HepG2 (cell line): Measurements from ENCODE around the gene PRKAR1A. TPM values are rescaled to one million over a fixed set of nuclear protein-coding genes. Genes with fewer than 3 reads are reported as not detected.
A peak's percentile ranks its signal among the peaks of the same experiment; 100 is the strongest.

Source experiments
- AGO1 ChIP-seq: fragments of 200-400 bp; formaldehyde crosslinking; IDR thresholded peaks from 2 replicates; pipeline ENCODE4 v1.6.1; 2017; ENCODE audit warnings: mild to moderate bottlenecking, low read depth, low read length, moderate library complexity; ENCODE audit not compliant: poor library complexity, severe bottlenecking
- ARNTL ChIP-seq: sonication (generic); formaldehyde crosslinking; IDR thresholded peaks from 2 replicates; pipeline ENCODE4 v1.4.0; 2020; ENCODE audit warnings: mild to moderate bottlenecking, missing genetic modification reagents
- BCL3 ChIP-seq: sonication (generic); formaldehyde crosslinking; IDR thresholded peaks from 2 replicates; pipeline ENCODE4 v1.5.1; 2020; ENCODE audit warnings: mild to moderate bottlenecking, missing genetic modification reagents, moderate library complexity
- CBX5 ChIP-seq: sonication (generic); formaldehyde crosslinking; IDR thresholded peaks from 2 replicates; pipeline ENCODE4 v1.4.0; 2020; ENCODE audit warnings: missing genetic modification reagents, borderline replicate concordance
- DDIT3 ChIP-seq: sonication (generic); formaldehyde crosslinking; IDR thresholded peaks from 2 replicates; pipeline ENCODE4 v1.4.0; 2020; ENCODE audit warnings: mild to moderate bottlenecking, missing genetic modification reagents
- DMAP1 ChIP-seq: IDR thresholded peaks from 2 replicates; pipeline ENCODE4 v1.6.1; 2016
- DPF2 ChIP-seq: sonication (generic); formaldehyde crosslinking; IDR thresholded peaks from 2 replicates; pipeline ENCODE4 v1.4.0; 2020; ENCODE audit warnings: mild to moderate bottlenecking, low read depth, missing genetic modification reagents, borderline replicate concordance
- GFI1 ChIP-seq: sonication (generic); formaldehyde crosslinking; IDR thresholded peaks from 2 replicates; pipeline ENCODE4 v1.5.0; 2020; ENCODE audit warnings: missing genetic modification reagents, mild to moderate bottlenecking, borderline replicate concordance
- HCFC1 ChIP-seq: fragments of 150-350 bp; IDR thresholded peaks from 2 replicates; pipeline ENCODE4 v1.6.1; 2014; ENCODE audit warnings: low read depth, low read length
- NCOA1 ChIP-seq: sonication (generic); formaldehyde crosslinking; IDR thresholded peaks from 2 replicates; pipeline ENCODE4 v1.9.0; 2021; ENCODE audit warnings: missing genetic modification reagents
- PITX1 ChIP-seq: sonication (generic); formaldehyde crosslinking; IDR thresholded peaks from 2 replicates; pipeline ENCODE4 v1.5.1; 2020; ENCODE audit warnings: mild to moderate bottlenecking, missing genetic modification reagents
- PRDM10 ChIP-seq: sonication (generic); formaldehyde crosslinking; IDR thresholded peaks from 2 replicates; pipeline ENCODE4 v1.4.0; 2020; ENCODE audit warnings: low read depth, missing genetic modification reagents
- RAD21 ChIP-seq: fragments of 450-650 bp; formaldehyde crosslinking; IDR thresholded peaks from 2 replicates; pipeline ENCODE4 v1.5.0; 2020; ENCODE audit warnings: mild to moderate bottlenecking
- RERE ChIP-seq: IDR thresholded peaks from 2 replicates; pipeline ENCODE4 v1.6.1; 2016; ENCODE audit warnings: low read depth, missing genetic modification reagents, missing compliant biosample characterization
- SIX4 ChIP-seq: sonication (generic); formaldehyde crosslinking; IDR thresholded peaks from 2 replicates; pipeline ENCODE4 v1.4.0; 2020; ENCODE audit warnings: missing genetic modification reagents
- SP5 ChIP-seq: IDR thresholded peaks from 2 replicates; pipeline ENCODE4 v1.6.1; 2016; ENCODE audit warnings: low read depth, borderline replicate concordance
- TEAD3 ChIP-seq: optimal IDR thresholded peaks from 2 replicates; pipeline ENCODE3; 2016; ENCODE audit warnings: borderline replicate concordance
- ZNF160 ChIP-seq: sonication (generic); formaldehyde crosslinking; IDR thresholded peaks from 2 replicates; pipeline ENCODE4 v1.8.0; 2022; ENCODE audit warnings: mild to moderate bottlenecking, inconsistent platforms, missing genetic modification reagents
- ZNF383 ChIP-seq: sonication (generic); formaldehyde crosslinking; IDR thresholded peaks from 2 replicates; pipeline ENCODE4 v1.4.0; 2020; ENCODE audit warnings: missing genetic modification reagents, mild to moderate bottlenecking, borderline replicate concordance
- ZNF652 ChIP-seq: IDR thresholded peaks from 2 replicates; pipeline ENCODE4 v1.6.1; 2016; ENCODE audit warnings: low read depth, borderline replicate concordance
- polyA plus RNA-seq, 8 experiments: library from polyadenylated mRNA; depleted of rRNA in 3 of 8; stranded (reverse) in 7 of 8; unstranded in 1 of 8; fragments of >200 nt; fragmentation: Illumina TruSeq in 4 of 8; extraction: Trizol in 4 of 8; gene quantifications; 2 replicates each; pipeline versions ENCODE4 v1.2.1 to v1.2.3, GENCODE V29; 2011 to 2016; ENCODE audit warnings: low read depth in 4 of 8, missing spikeins in 1 of 8, mixed read lengths in 1 of 8; ENCODE audit not compliant: insufficient read depth in 1 of 8
- total RNA-seq, 5 experiments: library from RNA; depleted of rRNA; stranded (reverse); fragments of >200 nt; fragmentation: Illumina TruSeq; extraction: Trizol; gene quantifications; 2 replicates each; pipeline ENCODE4 v1.2.3, GENCODE V29; 2016; ENCODE audit warnings: low read depth in 1 of 5

PRKAR1A gene
- total and polyA plus RNA-seq, 2 of the 13 experiments (the other 11 are each of a cell fraction or from before 2014, with no cell fraction given) = 265 to 266 TPM

GRCh38 chr17:68512247-68512959 is at the start of gene PRKAR1A (continued):
- TF ChIP-seq DDIT3 (CRISPR knock-in tag) (no peak), RERE (peak; percentile 57; the same call in 1 of the 2 replicates), DMAP1 (CRISPR knock-in tag) (peak; percentile 92), PRDM10 (CRISPR knock-in tag) (no peak; the same call in 1 of the 2 replicates), HCFC1 (no peak), PITX1 (0 out of 2 replicates have a peak, but pooled peaks have one; percentile 57), AGO1 (no peak), DPF2 (no peak), ZNF160 (0 out of 2 replicates have a peak, but pooled peaks have one; percentile 70), SP5 (CRISPR knock-in tag) (no peak; the same call in 1 of the 2 replicates), ZNF652 (CRISPR knock-in tag) (no peak), RAD21 (CRISPR knock-in tag) (peak; percentile 61; the same call in 1 of the 2 replicates), BCL3 (CRISPR knock-in tag) (peak; percentile 76), ZNF383 (no peak), NCOA1 (CRISPR knock-in tag) (no peak), GFI1 (CRISPR knock-in tag) (no peak), SIX4 (CRISPR knock-in tag) (no peak), CBX5 (CRISPR knock-in tag) (no peak; the same call in 1 of the 2 replicates), ARNTL (CRISPR knock-in tag) (no peak), TEAD3 (CRISPR knock-in tag) (peak; percentile 32)
